Esophagus muscularis mucosa (tissue), 4 donors: ENCODE data around the gene SPATA25. TPM values are rescaled to one million over a fixed set of nuclear protein-coding genes. Genes with fewer than 3 reads are reported as not detected.

Experiments used
- DNase-seq: peaks from one replicate; pipeline ENCODE4 v3.0.0-alpha.2; 2017; ENCODE audit errors: extremely low spot score
- H3K27ac ChIP-seq, 4 donors: fragments of 200-600 bp; sonication (generic); replicated peaks in 1 of 4; 1 replicate in 3 of 4; 2 replicates in 1 of 4; pipeline ENCODE4 v1.5.1; 2016 to 2019; ENCODE audit warnings: mild to moderate bottlenecking in 1 of 4
- H3K27me3 ChIP-seq, 4 donors: fragments of 200-600 bp; sonication (generic); one replicate each; pipeline versions ENCODE4 v1.5.1 to v1.6.0; 2016 to 2019
- H3K36me3 ChIP-seq, 4 donors: fragments of 200-600 bp; sonication (generic); one replicate each; pipeline ENCODE4 v1.5.1; 2016 to 2019
- H3K4me1 ChIP-seq, 4 donors: fragments of 200-600 bp; sonication (generic); one replicate each; pipeline ENCODE4 v1.5.1; 2016 to 2019
- H3K4me3 ChIP-seq, 4 donors: fragments of 200-600 bp; sonication (generic); 1 replicate in 2 of 4; 2 replicates in 2 of 4; pipeline ENCODE4 v1.5.1; 2016 to 2019; ENCODE audit warnings: mild to moderate bottlenecking in 4 of 4, moderate library complexity in 1 of 4
- H3K9me3 ChIP-seq, 4 donors: fragments of 200-600 bp; sonication (generic); 1 replicate in 3 of 4; 2 replicates in 1 of 4; pipeline ENCODE4 v1.5.1; 2016 to 2019
- CTCF ChIP-seq, 3 experiments: fragments of 200-600 bp in 2 of 3; fragments of 450-650 bp in 1 of 3; sonication (generic) in 2 of 3; IDR thresholded peaks; one replicate each; pipeline ENCODE4 v1.5.1; 2017 to 2019; ENCODE audit warnings: antibody characterized with exemption in 3 of 3, mild to moderate bottlenecking in 2 of 3, moderate library complexity in 1 of 3
- EP300 ChIP-seq: sonication (generic); formaldehyde crosslinking; IDR thresholded peaks from one replicate; pipeline ENCODE4 v1.6.1; 2017; ENCODE audit warnings: antibody characterized with exemption
- POLR2A ChIP-seq: fragments of 450-650 bp; IDR thresholded peaks from one replicate; pipeline ENCODE4 v1.6.1; 2017; ENCODE audit warnings: antibody characterized with exemption, moderate library complexity, mild to moderate bottlenecking, low read depth
- POLR2AphosphoS5 ChIP-seq, 2 donors: sonication (generic); formaldehyde crosslinking; IDR thresholded peaks; one replicate each; pipeline ENCODE4 v1.6.1; 2017; ENCODE audit warnings: antibody characterized with exemption in 2 of 2
- WGBS: methylation state at CpG from one replicate; pipeline ENCODE4 v1.1.5; 2018; 5-methylcytosine and 5-hydroxymethylcytosine counted together
- intact Hi-C: fragments of 100-400 bp; cut with DNase I; formaldehyde crosslinking; loops from one replicate; pipeline ENCODE4 v1.15.1; 2023
- total RNA-seq, 4 donors: library from RNA; depleted of rRNA; stranded (reverse); fragments of >200 nt; gene quantifications; one replicate each; pipeline versions ENCODE4 v1.1.0 to v1.2.1, GENCODE V29; 2016

Gene SPATA25
- total RNA-seq, 4 donors from 2014 or later = 1.7 to 4.6 (median 3.0) TPM

- no peak overlapping the region for H3K4me3 ChIP-seq
- no peaks in the 10 kb centered on the region for H3K9me3 ChIP-seq
- intact Hi-C loops = no loop called here
- no peak for TF ChIP-seq POLR2AphosphoS5 (IDR thresholded peaks at IDR 0.05)
- no peak for TF ChIP-seq EP300
- no peak for TF ChIP-seq CTCF (IDR thresholded peaks at IDR 0.05)
- TF ChIP-seq POLR2A = no peak
- H3K27me3 ChIP-seq = no peaks in the 10 kb centered on the region
- peaks cover 21 to 38% (median 26%) of the 10 kb centered on the region in 4 donors for H3K4me1 ChIP-seq
- H3K27ac ChIP-seq = no peak overlapping the region
- H3K36me3 ChIP-seq = peaks cover 14 to 69% (median 42%) of the 10 kb centered on the region in 4 donors
- DNase-seq = no peak
These were observed 35.9 kb downstream of the SPATA25 start for GRCh38 chr20:45851501-45851900.

GRCh38 chr20:45850926-45851325 is 36.5 kb downstream of the SPATA25 start:
- Histone ChIP-seq H3K9me3 (no peaks in the 10 kb centered on the region), H3K27me3 (no peaks in the 10 kb centered on the region), H3K4me1 (peaks cover 15 to 33% (median 20%) of the 10 kb centered on the region in 4 donors), H3K36me3 (peaks cover 19 to 75% (median 47%) of the 10 kb centered on the region in 4 donors), H3K27ac (no peak overlapping the region), H3K4me3 (no peak overlapping the region)
- no peak for DNase-seq
- WGBS = 92% methylated on average over 1 of the region's 1 CpG
- no peak for TF ChIP-seq POLR2A
- no peak for TF ChIP-seq EP300
- TF ChIP-seq POLR2AphosphoS5 (IDR thresholded peaks at IDR 0.05) = no peak
- no peak for TF ChIP-seq CTCF (IDR thresholded peaks at IDR 0.05)
- intact Hi-C loops = no loop called here

- TF ChIP-seq POLR2AphosphoS5 (IDR thresholded peaks at IDR 0.05) (no peak), CTCF (IDR thresholded peaks at IDR 0.05) (no peak), EP300 (no peak), POLR2A (no peak)
- DNase-seq = no peak
- 77% methylated on average over 2 of the region's 2 CpGs for WGBS
- Histone ChIP-seq H3K4me3 (no peak overlapping the region), H3K36me3 (peaks cover 21 to 82% (median 54%) of the 10 kb centered on the region in 4 donors), H3K27me3 (no peaks in the 10 kb centered on the region), H3K4me1 (peaks cover 8 to 33% (median 13%) of the 10 kb centered on the region in 4 donors), H3K27ac (no peak overlapping the region), H3K9me3 (no peaks in the 10 kb centered on the region)
- intact Hi-C loops = no loop called here
These were observed 37.2 kb downstream of the SPATA25 start for GRCh38 chr20:45850238-45850637.

- H3K4me1 ChIP-seq = peaks cover 0 to 26% (median 2%) of the 10 kb centered on the region in 4 donors
- no peaks in the 10 kb centered on the region for H3K9me3 ChIP-seq
- intact Hi-C loops = no loop called here
- H3K4me3 ChIP-seq = no peak overlapping the region
- TF ChIP-seq CTCF (IDR thresholded peaks at IDR 0.05) (no peak), POLR2AphosphoS5 (IDR thresholded peaks at IDR 0.05) (no peak), POLR2A (no peak), EP300 (no peak)
- H3K36me3 ChIP-seq = peaks cover 24 to 83% (median 63%) of the 10 kb centered on the region in 4 donors
- WGBS = 75% methylated on average over 8 of the region's 8 CpGs
- H3K27me3 ChIP-seq = no peaks in the 10 kb centered on the region
- no peak for DNase-seq
- H3K27ac ChIP-seq = peak overlapping the region in 1 of 4 donors; percentile 10
These were observed 38.3 kb downstream of the SPATA25 start for GRCh38 chr20:45848969-45849582.

GRCh38 chr20:45848421-45848820 is 39.0 kb downstream of the SPATA25 start:
- Histone ChIP-seq H3K4me1 (peaks cover 0 to 26% (median 7%) of the 10 kb centered on the region in 4 donors), H3K27ac (peak overlapping the region in 2 of 4 donors; percentile 5 to 10), H3K27me3 (no peaks in the 10 kb centered on the region), H3K36me3 (peaks cover 30 to 83% (median 65%) of the 10 kb centered on the region in 4 donors), H3K9me3 (no peaks in the 10 kb centered on the region), H3K4me3 (no peak overlapping the region)
- no peak for DNase-seq
- intact Hi-C loops = no loop called here
- no peak for TF ChIP-seq EP300
- TF ChIP-seq POLR2A = no peak
- TF ChIP-seq CTCF (IDR thresholded peaks at IDR 0.05) = no peak
- no peak for TF ChIP-seq POLR2AphosphoS5 (IDR thresholded peaks at IDR 0.05)
- WGBS = 96% methylated on average over 7 of the region's 8 CpGs
